ENCODE data around the gene PAQR4. TPM values are rescaled to one million over a fixed set of nuclear protein-coding genes. Genes with fewer than 3 reads are reported as not detected.
"Not testable (repeated sequence)": the region's sequence is repeated elsewhere in the genome, so short reads cannot be mapped to it uniquely, and the experiment has no call there.

The PAQR4 gene
- total and polyA plus RNA-seq, 9 donors = 4.3 to 14.4 (median 9.1) TPM

- DNase-seq = no peak
Measured at GRCh38 chr16:2928796-2929195, 40.4 kb upstream of the PAQR4 start.

GRCh38 chr16:2929693-2930092, 39.5 kb upstream of the PAQR4 start:
- DNase-seq = no peak
- H3K4me3 ChIP-seq (ENCODE audit: low read length) = no peak overlapping the region
- no peak overlapping the region for H3K27ac ChIP-seq (ENCODE audit: low read length)
- H3K36me3 ChIP-seq (ENCODE audit: control insufficient read depth, insufficient read depth, low read length) = peaks cover 42% of the 10 kb centered on the region
- H3K27me3 ChIP-seq (ENCODE audit: control insufficient read depth, insufficient read depth, low read length) = no peaks in the 10 kb centered on the region
- no peaks in the 10 kb centered on the region for H3K9me3 ChIP-seq (replicated peaks; ENCODE audit: control insufficient read depth, low read depth, low read length)
- peaks cover 13% of the 10 kb centered on the region for H3K4me1 ChIP-seq (ENCODE audit: control insufficient read depth, insufficient read depth, low read length)
- 84% methylated on average over 14 of the region's 14 CpGs for WGBS (ENCODE audit: insufficient coverage)

More at GRCh38 chr16:2928796-2929195, 40.4 kb upstream of the PAQR4 start:
- Histone ChIP-seq H3K27me3 (ENCODE audit: control insufficient read depth, insufficient read depth, low read length) (no peaks in the 10 kb centered on the region), H3K36me3 (ENCODE audit: control insufficient read depth, insufficient read depth, low read length) (peaks cover 33% of the 10 kb centered on the region), H3K9me3 (replicated peaks; ENCODE audit: control insufficient read depth, low read depth, low read length) (no peaks in the 10 kb centered on the region), H3K27ac (ENCODE audit: low read length) (no peak overlapping the region), H3K4me1 (ENCODE audit: control insufficient read depth, insufficient read depth, low read length) (peaks cover 18% of the 10 kb centered on the region), H3K4me3 (ENCODE audit: low read length) (no peak overlapping the region)
- 93% methylated on average over 6 of the region's 11 CpGs for WGBS (ENCODE audit: insufficient coverage)

GRCh38 chr16:2930236-2930635, 38.9 kb upstream of the PAQR4 start:
- no peak overlapping the region for H3K27ac ChIP-seq (ENCODE audit: low read length)
- H3K4me3 ChIP-seq (ENCODE audit: low read length) = no peak overlapping the region
- 96% methylated on average over 11 of the region's 15 CpGs for WGBS (ENCODE audit: insufficient coverage)
- no peak for DNase-seq
- peaks cover 7% of the 10 kb centered on the region for H3K4me1 ChIP-seq (ENCODE audit: control insufficient read depth, insufficient read depth, low read length)
- peaks cover 44% of the 10 kb centered on the region for H3K36me3 ChIP-seq (ENCODE audit: control insufficient read depth, insufficient read depth, low read length)
- H3K9me3 ChIP-seq (replicated peaks; ENCODE audit: control insufficient read depth, low read depth, low read length) = no peaks in the 10 kb centered on the region
- H3K27me3 ChIP-seq (ENCODE audit: control insufficient read depth, insufficient read depth, low read length) = no peaks in the 10 kb centered on the region

- H3K27ac ChIP-seq (ENCODE audit: low read length); H3K9me3 ChIP-seq (replicated peaks; ENCODE audit: control insufficient read depth, low read depth, low read length); H3K27me3 ChIP-seq (ENCODE audit: control insufficient read depth, insufficient read depth, low read length); H3K4me1 ChIP-seq (ENCODE audit: control insufficient read depth, insufficient read depth, low read length); DNase-seq; H3K4me3 ChIP-seq (ENCODE audit: low read length): not testable (repeated sequence)
- 88% methylated on average over 7 of the region's 13 CpGs for WGBS (ENCODE audit: insufficient coverage)
- H3K36me3 ChIP-seq (ENCODE audit: control insufficient read depth, insufficient read depth, low read length) = peaks cover 49% of the 10 kb centered on the region
Measured at GRCh38 chr16:2931231-2931914, 37.8 kb upstream of the PAQR4 start.

- H3K27me3 ChIP-seq (ENCODE audit: control insufficient read depth, insufficient read depth, low read length) = no peaks in the 10 kb centered on the region
- no peaks in the 10 kb centered on the region for H3K4me1 ChIP-seq (ENCODE audit: control insufficient read depth, insufficient read depth, low read length)
- H3K9me3 ChIP-seq (replicated peaks; ENCODE audit: control insufficient read depth, low read depth, low read length) = no peaks in the 10 kb centered on the region
- no peak overlapping the region for H3K27ac ChIP-seq (ENCODE audit: low read length)
- DNase-seq = no peak
- H3K4me3 ChIP-seq (ENCODE audit: low read length) = no peak overlapping the region
- 94% methylated on average over 30 of the region's 30 CpGs for WGBS (ENCODE audit: insufficient coverage)
- H3K36me3 ChIP-seq (ENCODE audit: control insufficient read depth, insufficient read depth, low read length) = peaks cover 65% of the 10 kb centered on the region
Measured at GRCh38 chr16:2933136-2933535, 36.0 kb upstream of the PAQR4 start.

GRCh38 chr16:2933701-2934100, 35.4 kb upstream of the PAQR4 start:
- H3K9me3 ChIP-seq (replicated peaks; ENCODE audit: control insufficient read depth, low read depth, low read length) = no peaks in the 10 kb centered on the region
- H3K4me1 ChIP-seq (ENCODE audit: control insufficient read depth, insufficient read depth, low read length) = no peaks in the 10 kb centered on the region
- H3K27ac ChIP-seq (ENCODE audit: low read length) = no peak overlapping the region
- H3K27me3 ChIP-seq (ENCODE audit: control insufficient read depth, insufficient read depth, low read length) = no peaks in the 10 kb centered on the region
- WGBS (ENCODE audit: insufficient coverage) = 84% methylated on average over 9 of the region's 22 CpGs
- no peak overlapping the region for H3K4me3 ChIP-seq (ENCODE audit: low read length)
- DNase-seq = no peak
- peaks cover 68% of the 10 kb centered on the region for H3K36me3 ChIP-seq (ENCODE audit: control insufficient read depth, insufficient read depth, low read length)

- Histone ChIP-seq H3K9me3 (replicated peaks; ENCODE audit: control insufficient read depth, low read depth, low read length) (no peaks in the 10 kb centered on the region), H3K27ac (ENCODE audit: low read length) (no peak overlapping the region), H3K27me3 (ENCODE audit: control insufficient read depth, insufficient read depth, low read length) (no peaks in the 10 kb centered on the region), H3K4me1 (ENCODE audit: control insufficient read depth, insufficient read depth, low read length) (no peaks in the 10 kb centered on the region), H3K4me3 (ENCODE audit: low read length) (no peak overlapping the region), H3K36me3 (ENCODE audit: control insufficient read depth, insufficient read depth, low read length) (peaks cover 65% of the 10 kb centered on the region)
- WGBS (ENCODE audit: insufficient coverage) = 81% methylated on average over 15 of the region's 15 CpGs
- DNase-seq = no peak
Measured at GRCh38 chr16:2934450-2934849, 34.7 kb upstream of the PAQR4 start.

- H3K27me3 ChIP-seq (ENCODE audit: control insufficient read depth, insufficient read depth, low read length) = no peaks in the 10 kb centered on the region
- no peaks in the 10 kb centered on the region for H3K9me3 ChIP-seq (replicated peaks; ENCODE audit: control insufficient read depth, low read depth, low read length)
- DNase-seq = no peak
- no peaks in the 10 kb centered on the region for H3K4me1 ChIP-seq (ENCODE audit: control insufficient read depth, insufficient read depth, low read length)
- WGBS (ENCODE audit: insufficient coverage) = 90% methylated on average over 17 of the region's 22 CpGs
- H3K36me3 ChIP-seq (ENCODE audit: control insufficient read depth, insufficient read depth, low read length) = peaks cover 58% of the 10 kb centered on the region
- no peak overlapping the region for H3K4me3 ChIP-seq (ENCODE audit: low read length)
- H3K27ac ChIP-seq (ENCODE audit: low read length) = no peak overlapping the region
Measured at GRCh38 chr16:2936436-2937011, 32.6 kb upstream of the PAQR4 start.

GRCh38 chr16:2937170-2937569, 32.0 kb upstream of the PAQR4 start:
- H3K27ac ChIP-seq (ENCODE audit: low read length) = no peak overlapping the region
- H3K9me3 ChIP-seq (replicated peaks; ENCODE audit: control insufficient read depth, low read depth, low read length) = no peaks in the 10 kb centered on the region
- 91% methylated on average over 20 of the region's 24 CpGs for WGBS (ENCODE audit: insufficient coverage)

GRCh38 chr16:2938206-2938605, 30.9 kb upstream of the PAQR4 start:
- H3K27ac ChIP-seq (ENCODE audit: low read length) = no peak overlapping the region
- peaks cover 58% of the 10 kb centered on the region for H3K36me3 ChIP-seq (ENCODE audit: control insufficient read depth, insufficient read depth, low read length)
- DNase-seq = no peak
- no peak overlapping the region for H3K4me3 ChIP-seq (ENCODE audit: low read length)
- no peaks in the 10 kb centered on the region for H3K9me3 ChIP-seq (replicated peaks; ENCODE audit: control insufficient read depth, low read depth, low read length)
- 96% methylated on average over 7 of the region's 12 CpGs for WGBS (ENCODE audit: insufficient coverage)
- no peaks in the 10 kb centered on the region for H3K4me1 ChIP-seq (ENCODE audit: control insufficient read depth, insufficient read depth, low read length)
- H3K27me3 ChIP-seq (ENCODE audit: control insufficient read depth, insufficient read depth, low read length) = no peaks in the 10 kb centered on the region

More at GRCh38 chr16:2937170-2937569, 32.0 kb upstream of the PAQR4 start:
- Histone ChIP-seq H3K4me3 (ENCODE audit: low read length) (no peak overlapping the region), H3K4me1 (ENCODE audit: control insufficient read depth, insufficient read depth, low read length) (no peaks in the 10 kb centered on the region), H3K27me3 (ENCODE audit: control insufficient read depth, insufficient read depth, low read length) (no peaks in the 10 kb centered on the region), H3K36me3 (ENCODE audit: control insufficient read depth, insufficient read depth, low read length) (peaks cover 58% of the 10 kb centered on the region)
- no peak for DNase-seq
